Loucy (cell line): Measurements from ENCODE around the gene APPL2.

Experiments
- H2AFZ ChIP-seq: fragments of 200-600 bp; sonication (generic); 2 replicates; pipeline ENCODE4 v1.6.0; 2016; ENCODE audit warnings: antibody characterized with exemption, mild to moderate bottlenecking, low read length, moderate library complexity
- H3F3A ChIP-seq: fragments of 200-600 bp; 2 replicates; pipeline ENCODE4 v1.6.0; 2016; ENCODE audit warnings: antibody characterized with exemption, low read depth, mild to moderate bottlenecking
- H3K27me3 ChIP-seq: fragments of 200-600 bp; sonication (generic); 2 replicates; pipeline ENCODE4 v1.6.1; 2014; ENCODE audit warnings: low read length, mild to moderate bottlenecking; ENCODE audit not compliant: insufficient read depth, poor library complexity, severe bottlenecking
- H3K36me3 ChIP-seq: fragments of 200-600 bp; sonication (generic); 2 replicates; pipeline ENCODE4 v1.6.1; 2016; ENCODE audit warnings: low read length; ENCODE audit not compliant: insufficient read depth
- H3K4me1 ChIP-seq: fragments of 200-600 bp; sonication (generic); 2 replicates; pipeline ENCODE4 v1.5.1; 2014; ENCODE audit warnings: low read length, mild to moderate bottlenecking; ENCODE audit not compliant: insufficient read depth, poor library complexity, severe bottlenecking
- H3K4me2 ChIP-seq: fragments of 200-600 bp; sonication (generic); 2 replicates; pipeline ENCODE4 v1.6.0; 2014; ENCODE audit warnings: antibody characterized with exemption, low read length, low read depth, mild to moderate bottlenecking; ENCODE audit not compliant: poor library complexity, severe bottlenecking
- H3K4me3 ChIP-seq: fragments of 200-600 bp; sonication (generic); 2 replicates; pipeline ENCODE4 v1.5.1; 2014; ENCODE audit warnings: low read length, mild to moderate bottlenecking, mixed read lengths; ENCODE audit not compliant: poor library complexity, severe bottlenecking
- H3K79me2 ChIP-seq: fragments of 200-600 bp; sonication (generic); 2 replicates; pipeline ENCODE4 v1.6.1; 2014; ENCODE audit warnings: low read length; ENCODE audit not compliant: insufficient read depth
- H3K9ac ChIP-seq: fragments of 200-600 bp; sonication (generic); 2 replicates; pipeline ENCODE4 v1.6.0; 2014; ENCODE audit warnings: mild to moderate bottlenecking, low read depth, low read length, moderate library complexity; ENCODE audit not compliant: poor library complexity, severe bottlenecking
- H3K9me2 ChIP-seq: fragments of 200-600 bp; sonication (generic); replicated peaks from 2 replicates; pipeline ENCODE4 v1.6.1; 2016; ENCODE audit warnings: low read depth, low read length, mixed read lengths
- H3K9me3 ChIP-seq: fragments of 200-600 bp; sonication (generic); 2 replicates; pipeline ENCODE4 v1.6.1; 2014; ENCODE audit warnings: mild to moderate bottlenecking, antibody characterized with exemption, low read length, low read depth; ENCODE audit not compliant: insufficient read depth
- H4K20me1 ChIP-seq: fragments of 200-600 bp; sonication (generic); 2 replicates; pipeline ENCODE4 v1.6.0; 2014; ENCODE audit warnings: antibody characterized with exemption, low read length, mild to moderate bottlenecking; ENCODE audit not compliant: insufficient read depth, poor library complexity, severe bottlenecking
- CTCF ChIP-seq: fragments of 200-600 bp; sonication (generic); conservative IDR thresholded peaks from 2 replicates; pipeline ENCODE4 v1.5.1; 2014; ENCODE audit warnings: mild to moderate bottlenecking, antibody characterized with exemption, low read length
- EZH2phosphoT487 ChIP-seq: fragments of 200-600 bp; IDR thresholded peaks from 2 replicates; pipeline ENCODE4 v1.6.1; 2018; ENCODE audit warnings: antibody characterized with exemption, mild to moderate bottlenecking, moderate library complexity, borderline replicate concordance

APPL2 gene

GRCh38 chr12:105223352-105223845, 12.6 kb downstream of the APPL2 start:
- H3K79me2 ChIP-seq, result no peaks in the 10 kb centered on the region
- H3K9ac ChIP-seq, result no peak overlapping the region
- H3K4me1 ChIP-seq, result peaks cover 31% of the 10 kb centered on the region
- peaks cover 5% of the 10 kb centered on the region; the same call in 1 of the 2 replicates for H3K36me3 ChIP-seq
- H3K4me3 ChIP-seq, result no peak overlapping the region
- no peaks in the 10 kb centered on the region for H4K20me1 ChIP-seq
- H3K4me2 ChIP-seq, result no peak overlapping the region
- no peaks in the 10 kb centered on the region for H3K9me3 ChIP-seq
- H3K27me3 ChIP-seq, result no peaks in the 10 kb centered on the region
- TF ChIP-seq CTCF (no peak), EZH2phosphoT487 (no peak)
- no peaks in the 10 kb centered on the region for H3K9me2 ChIP-seq
- H3F3A ChIP-seq, result peaks cover 6% of the 10 kb centered on the region; the same call in 1 of the 2 replicates
- H2AFZ ChIP-seq, result no peak overlapping the region

- Histone ChIP-seq H3K9me3 (no peaks in the 10 kb centered on the region), H3K79me2 (no peaks in the 10 kb centered on the region), H3K36me3 (peaks cover 10% of the 10 kb centered on the region; the same call in 1 of the 2 replicates), H3K4me1 (peaks cover 31% of the 10 kb centered on the region), H3K27me3 (no peaks in the 10 kb centered on the region), H4K20me1 (no peaks in the 10 kb centered on the region), H3K4me3 (no peak overlapping the region), H3K9me2 (no peaks in the 10 kb centered on the region), H2AFZ (no peak overlapping the region), H3K9ac (no peak overlapping the region), H3K4me2 (no peak overlapping the region), H3F3A (peaks cover 6% of the 10 kb centered on the region; the same call in 1 of the 2 replicates)
- no peak for TF ChIP-seq CTCF
- TF ChIP-seq EZH2phosphoT487, result no peak
Observed at GRCh38 chr12:105222726-105223351, 13.1 kb downstream of the APPL2 start.

- no peak overlapping the region for H3K4me2 ChIP-seq
- peaks cover 11% of the 10 kb centered on the region; the same call in 1 of the 2 replicates for H3K36me3 ChIP-seq
- TF ChIP-seq EZH2phosphoT487 (no peak), CTCF (no peak)
- no peaks in the 10 kb centered on the region for H3K27me3 ChIP-seq
- no peaks in the 10 kb centered on the region for H4K20me1 ChIP-seq
- H3K9me3 ChIP-seq, result no peaks in the 10 kb centered on the region
- H3K4me1 ChIP-seq, result peaks cover 26% of the 10 kb centered on the region
- no peaks in the 10 kb centered on the region for H3K9me2 ChIP-seq
- peaks cover 6% of the 10 kb centered on the region; the same call in 1 of the 2 replicates for H3F3A ChIP-seq
- no peak overlapping the region for H3K4me3 ChIP-seq
- no peaks in the 10 kb centered on the region for H3K79me2 ChIP-seq
- H3K9ac ChIP-seq, result no peak overlapping the region
- H2AFZ ChIP-seq, result no peak overlapping the region
Observed at GRCh38 chr12:105222284-105222655, 13.7 kb downstream of the APPL2 start.
